K562 treated with DMSO at 1 percent for 48 hours (cell line): Measurements from ENCODE around the gene FOXI3. TPM values are rescaled to one million over a fixed set of nuclear protein-coding genes. Genes with fewer than 3 reads are reported as not detected.

ENCODE experiments used
- total RNA-seq: library from RNA; unstranded; fragments of 300-600 nt; gene quantifications from 2 replicates; pipeline ENCODE4 v1.2.3, GENCODE V29; 2022; ENCODE audit warnings: low replicate concordance; ENCODE audit errors: extremely low read depth

FOXI3 gene
- total RNA-seq, result not detected in 2 replicates

DNA sequence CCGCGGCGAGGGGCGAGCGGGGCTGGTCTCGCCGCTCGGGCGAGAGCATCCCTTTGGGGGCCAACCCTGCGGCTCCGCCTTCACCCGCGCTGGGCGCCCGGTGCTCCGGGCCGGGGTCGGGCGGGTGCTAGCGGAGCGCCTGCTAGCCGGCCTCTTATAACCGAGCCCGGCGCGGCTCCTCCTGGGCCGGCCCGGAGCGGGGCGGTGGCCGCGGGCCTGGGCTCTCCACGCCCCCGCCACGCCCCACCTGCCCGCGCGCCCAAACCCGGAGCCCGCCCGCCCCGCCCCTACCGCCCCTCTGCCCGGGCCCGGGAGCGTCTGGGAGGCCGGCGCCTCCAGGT, at the start of gene FOXI3:
Gene FOXI3 (minus strand): TSS at position 129 of the 341 bp plus-strand sequence. CDS start 158 bp downstream, outside the sequence.

Other genes with a start within 250 kb of the FOXI3 start
- not detected in 2 replicates for gene EIF2AK3, start 174.8 kb upstream of the FOXI3 start, total RNA-seq
- gene RPIA, start 239.0 kb upstream of the FOXI3 start, total RNA-seq, result not detected in 2 replicates